IgD-negative memory B cell (primary cell): ENCODE results near the gene FBXW10B. TPM values are rescaled to one million over a fixed set of nuclear protein-coding genes. Genes with fewer than 3 reads are reported as not detected.
"Not testable (repeated sequence)": the region's sequence is repeated elsewhere in the genome, so short reads cannot be mapped to it uniquely, and the experiment has no call there.

Experiments
- H3K27ac Mint-ChIP-seq, 3 donors: one replicate each; pipeline ENCODE4 v1.8.0; 2020 to 2022; ENCODE audit warnings: mild to moderate bottlenecking in 3 of 3, mixed read lengths in 3 of 3, moderate library complexity in 1 of 3
- H3K27me3 Mint-ChIP-seq: one replicate; pipeline ENCODE4 v1.8.0; 2021; ENCODE audit warnings: mixed read lengths
- H3K36me3 Mint-ChIP-seq: one replicate; pipeline ENCODE4 v1.8.0; 2020; ENCODE audit warnings: mild to moderate bottlenecking, mixed read lengths
- H3K4me1 Mint-ChIP-seq, 3 donors: one replicate each; pipeline ENCODE4 v1.8.0; 2020 to 2022; ENCODE audit warnings: mixed read lengths in 3 of 3, mild to moderate bottlenecking in 1 of 3
- H3K4me3 Mint-ChIP-seq, 4 donors: one replicate each; pipeline ENCODE4 v1.8.0; 2020 to 2022; ENCODE audit warnings: mild to moderate bottlenecking in 4 of 4, mixed read lengths in 4 of 4, moderate library complexity in 3 of 4
- H3K9me3 Mint-ChIP-seq, 3 donors: one replicate each; pipeline ENCODE4 v1.8.0; 2020 to 2021; ENCODE audit warnings: mixed read lengths in 3 of 3, mild to moderate bottlenecking in 1 of 3
- polyA plus RNA-seq: library from polyadenylated mRNA; unstranded; fragments of 300-500 nt; fragmentation: Illumina TruSeq; gene quantifications from one replicate; pipeline ENCODE4 v1.2.3, GENCODE V29; 2021

The FBXW10B gene
- not detected for polyA plus RNA-seq

GRCh38 chr17:15619331-15620058, at the start of gene FBXW10B:
Gene FBXW10B, minus strand, starts transcription at chr17:15619704. Its CDS starts 192 bp downstream, at chr17:15619512.
- not testable (repeated sequence) for H3K36me3 Mint-ChIP-seq, H3K27ac Mint-ChIP-seq

GRCh38 chr17:15663691-15664090, 44.2 kb upstream of the FBXW10B start:
- H3K4me3 Mint-ChIP-seq: no peak overlapping the region
- H3K9me3 Mint-ChIP-seq: no peaks in the 10 kb centered on the region
- no peaks in the 10 kb centered on the region for H3K27me3 Mint-ChIP-seq
- H3K4me1 Mint-ChIP-seq: peaks cover 0 to 7% (median 2%) of the 10 kb centered on the region in 3 donors
- H3K27ac Mint-ChIP-seq: no peak overlapping the region
- H3K36me3 Mint-ChIP-seq: peaks cover 13% of the 10 kb centered on the region

More at GRCh38 chr17:15619331-15620058, at the start of gene FBXW10B:
- H3K4me1 Mint-ChIP-seq, H3K9me3 Mint-ChIP-seq, H3K27me3 Mint-ChIP-seq: not testable (repeated sequence)
- peak within 1 kb of the TSS in 1 of 4 donors; percentile 47 for H3K4me3 Mint-ChIP-seq

- Mint-ChIP-seq H3K27me3 (no peaks in the 10 kb centered on the region), H3K27ac (no peak overlapping the region), H3K36me3 (peaks cover 13% of the 10 kb centered on the region), H3K4me3 (no peak overlapping the region), H3K9me3 (no peaks in the 10 kb centered on the region), H3K4me1 (peaks cover 0 to 7% (median 2%) of the 10 kb centered on the region in 3 donors)
Measured at GRCh38 chr17:15663176-15663575, 43.7 kb upstream of the FBXW10B start.

GRCh38 chr17:15662681-15663080, 43.2 kb upstream of the FBXW10B start:
- peaks cover 12% of the 10 kb centered on the region for H3K36me3 Mint-ChIP-seq

GRCh38 chr17:15660077-15660476, 40.6 kb upstream of the FBXW10B start:
- H3K4me1 Mint-ChIP-seq: peaks cover 0 to 7% (median 2%) of the 10 kb centered on the region in 3 donors
- peaks cover 18% of the 10 kb centered on the region for H3K36me3 Mint-ChIP-seq
- H3K4me3 Mint-ChIP-seq: no peak overlapping the region
- no peaks in the 10 kb centered on the region for H3K27me3 Mint-ChIP-seq
- H3K9me3 Mint-ChIP-seq: no peaks in the 10 kb centered on the region
- no peak overlapping the region for H3K27ac Mint-ChIP-seq

More at GRCh38 chr17:15662681-15663080, 43.2 kb upstream of the FBXW10B start:
- Mint-ChIP-seq H3K4me1 (peaks cover 0 to 7% (median 2%) of the 10 kb centered on the region in 3 donors), H3K9me3 (no peaks in the 10 kb centered on the region), H3K4me3 (no peak overlapping the region), H3K27me3 (no peaks in the 10 kb centered on the region), H3K27ac (peak overlapping the region in 1 of 3 donors; percentile 20)

GRCh38 chr17:15659663-15660062, 40.2 kb upstream of the FBXW10B start:
- Mint-ChIP-seq H3K36me3 (peaks cover 22% of the 10 kb centered on the region), H3K27me3 (no peaks in the 10 kb centered on the region), H3K9me3 (no peaks in the 10 kb centered on the region), H3K27ac (no peak overlapping the region), H3K4me1 (peaks cover 0 to 7% (median 2%) of the 10 kb centered on the region in 3 donors), H3K4me3 (no peak overlapping the region)

GRCh38 chr17:15659236-15659635, 39.7 kb upstream of the FBXW10B start:
- no peaks in the 10 kb centered on the region for H3K27me3 Mint-ChIP-seq
- H3K4me3 Mint-ChIP-seq: no peak overlapping the region
- peaks cover 0 to 7% (median 2%) of the 10 kb centered on the region in 3 donors for H3K4me1 Mint-ChIP-seq
- peaks cover 19% of the 10 kb centered on the region for H3K36me3 Mint-ChIP-seq
- H3K9me3 Mint-ChIP-seq: no peaks in the 10 kb centered on the region
- H3K27ac Mint-ChIP-seq: no peak overlapping the region

- peaks cover 0 to 7% (median 2%) of the 10 kb centered on the region in 3 donors for H3K4me1 Mint-ChIP-seq
- H3K4me3 Mint-ChIP-seq: no peak overlapping the region
- H3K9me3 Mint-ChIP-seq: no peaks in the 10 kb centered on the region
- H3K36me3 Mint-ChIP-seq: peaks cover 18% of the 10 kb centered on the region
- H3K27ac Mint-ChIP-seq: no peak overlapping the region
- no peaks in the 10 kb centered on the region for H3K27me3 Mint-ChIP-seq
Measured at GRCh38 chr17:15658296-15658695, 38.8 kb upstream of the FBXW10B start.

- H3K27ac Mint-ChIP-seq: no peak overlapping the region
- peaks cover 18% of the 10 kb centered on the region for H3K36me3 Mint-ChIP-seq
- H3K4me1 Mint-ChIP-seq: peaks cover 0 to 7% (median 2%) of the 10 kb centered on the region in 3 donors
- H3K9me3 Mint-ChIP-seq: no peaks in the 10 kb centered on the region
- H3K4me3 Mint-ChIP-seq: no peak overlapping the region
- H3K27me3 Mint-ChIP-seq: no peaks in the 10 kb centered on the region
Measured at GRCh38 chr17:15657868-15658267, 38.4 kb upstream of the FBXW10B start.

GRCh38 chr17:15654886-15655561, 35.5 kb upstream of the FBXW10B start:
- Mint-ChIP-seq H3K4me3 (no peak overlapping the region), H3K36me3 (peaks cover 13% of the 10 kb centered on the region), H3K27ac (no peak overlapping the region), H3K27me3 (no peaks in the 10 kb centered on the region), H3K9me3 (no peaks in the 10 kb centered on the region), H3K4me1 (peaks cover 0 to 2% (median 0%) of the 10 kb centered on the region in 3 donors)

- not testable (repeated sequence) for H3K27ac Mint-ChIP-seq, H3K9me3 Mint-ChIP-seq, H3K4me1 Mint-ChIP-seq
Measured at GRCh38 chr17:15654401-15654800, 34.9 kb upstream of the FBXW10B start.

GRCh38 chr17:15652960-15653359, 33.5 kb upstream of the FBXW10B start:
- Mint-ChIP-seq H3K36me3 (peaks cover 14% of the 10 kb centered on the region), H3K4me3 (no peak overlapping the region), H3K27me3 (no peaks in the 10 kb centered on the region), H3K4me1 (peaks cover 0 to 2% (median 0%) of the 10 kb centered on the region in 3 donors), H3K27ac (peak overlapping the region in 1 of 3 donors; percentile 44), H3K9me3 (no peaks in the 10 kb centered on the region)

More at GRCh38 chr17:15654401-15654800, 34.9 kb upstream of the FBXW10B start:
- H3K4me3 Mint-ChIP-seq, H3K27me3 Mint-ChIP-seq: not testable (repeated sequence)
- peaks cover 12% of the 10 kb centered on the region for H3K36me3 Mint-ChIP-seq

GRCh38 chr17:15651583-15652110, 32.1 kb upstream of the FBXW10B start:
- Mint-ChIP-seq H3K4me1 (peaks cover 0 to 2% (median 0%) of the 10 kb centered on the region in 3 donors), H3K9me3 (no peaks in the 10 kb centered on the region), H3K27ac (no peak overlapping the region), H3K4me3 (no peak overlapping the region), H3K27me3 (no peaks in the 10 kb centered on the region), H3K36me3 (peaks cover 9% of the 10 kb centered on the region)

GRCh38 chr17:15650741-15651582, 31.5 kb upstream of the FBXW10B start:
- H3K36me3 Mint-ChIP-seq: peaks cover 7% of the 10 kb centered on the region
- H3K27ac Mint-ChIP-seq: no peak overlapping the region
- peaks cover 0 to 2% (median 0%) of the 10 kb centered on the region in 3 donors for H3K4me1 Mint-ChIP-seq
- H3K4me3 Mint-ChIP-seq: peak overlapping the region in 1 of 4 donors; percentile 28
- no peaks in the 10 kb centered on the region for H3K9me3 Mint-ChIP-seq
- no peaks in the 10 kb centered on the region for H3K27me3 Mint-ChIP-seq
